Limb (tissue), 2 donors: Measurements from ENCODE around the gene TTI1.

Experiments used
- DNase-seq, 2 donors: peaks; one replicate each; pipeline ENCODE4 v3.0.0-alpha.2; 2016; ENCODE audit errors: extremely low spot score in 2 of 2

Gene TTI1

DNA sequence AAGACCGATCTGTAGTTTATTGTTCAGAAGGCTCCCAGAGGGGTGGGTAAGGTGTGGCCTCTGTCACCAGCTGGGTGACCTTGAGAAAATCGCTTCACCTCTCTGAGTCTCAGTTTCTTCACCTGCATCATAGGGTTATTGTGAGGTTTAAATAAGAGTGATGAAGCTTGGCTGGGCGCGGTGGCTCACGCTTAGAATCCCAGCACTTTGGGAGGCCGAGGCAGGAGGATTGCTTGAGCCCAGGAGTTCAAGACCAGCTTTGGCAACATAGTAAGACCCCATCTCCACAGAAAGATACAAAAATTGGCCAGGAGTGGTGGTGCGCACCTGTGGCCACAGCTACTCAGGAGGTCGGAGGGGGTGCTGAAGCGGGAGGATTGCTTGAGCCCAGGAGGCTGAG, 94.3 kb downstream of the TTI1 start:
- no peak for DNase-seq

- no peak for DNase-seq
These were observed 95.0 kb downstream of the TTI1 start for GRCh38 chr20:37938181-37938750.

DNA sequence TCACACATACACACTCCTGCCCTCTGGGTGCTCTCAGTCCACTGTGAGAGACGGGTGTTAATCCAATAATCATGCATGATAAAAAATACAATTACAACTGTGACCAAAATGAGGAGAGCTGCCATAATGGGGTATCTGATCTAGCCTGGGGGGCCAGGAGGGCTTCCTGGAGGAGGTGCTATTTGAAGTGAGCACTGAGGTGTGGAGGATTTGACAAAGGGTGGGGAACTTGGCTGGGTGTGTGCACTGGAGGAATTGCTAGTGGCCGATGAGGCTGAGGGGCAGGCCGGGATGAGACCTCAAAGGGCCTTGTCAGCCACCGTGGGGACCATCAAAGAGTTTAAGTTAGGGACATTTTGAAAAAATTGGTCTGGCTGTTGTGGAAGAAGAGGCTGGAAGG, 95.6 kb downstream of the TTI1 start:
- DNase-seq: no peak

DNA sequence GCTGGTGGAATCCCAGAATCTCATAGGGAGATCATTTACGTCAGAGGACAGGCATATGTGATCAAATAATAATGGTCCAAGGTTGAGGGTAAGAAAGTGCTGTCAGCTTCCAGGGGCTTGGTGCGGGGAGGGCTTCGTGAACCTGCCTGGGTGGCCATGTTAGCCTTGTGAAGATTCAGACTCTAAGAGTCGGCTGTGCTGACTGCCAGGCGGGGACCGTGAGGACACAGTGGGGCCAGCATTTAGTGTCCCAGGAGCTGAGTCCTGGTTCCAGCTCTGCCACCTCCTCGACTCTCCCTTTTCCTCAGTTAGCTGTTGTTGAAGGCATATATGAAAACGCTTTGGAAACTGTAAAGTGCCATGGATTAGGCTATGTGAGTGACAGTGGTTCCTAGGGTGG, 96.8 kb downstream of the TTI1 start:
- DNase-seq: no peak

GRCh38 chr20:37936041-37936440, 97.2 kb downstream of the TTI1 start:
- DNase-seq: no peak

DNA sequence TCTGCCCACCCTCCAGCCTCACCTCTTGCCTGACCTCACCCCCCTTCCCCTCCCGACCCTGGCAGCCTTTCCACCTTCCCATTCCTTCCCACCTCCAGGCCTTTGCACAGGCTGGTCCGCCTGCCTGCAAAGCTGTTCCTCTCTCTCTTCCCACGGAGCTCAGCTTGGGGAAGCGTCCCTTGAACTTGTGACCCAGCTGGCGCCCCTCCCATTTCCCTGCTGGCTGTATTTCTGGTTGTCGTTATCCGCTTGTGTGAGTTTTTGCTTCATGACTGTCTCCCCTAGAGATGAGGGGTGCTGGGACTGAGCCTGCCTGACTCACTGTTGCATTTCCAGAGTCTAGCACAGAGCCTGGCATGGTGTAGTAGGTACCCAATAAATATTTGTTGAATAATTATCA, 97.8 kb downstream of the TTI1 start:
- DNase-seq: no peak

- no peak for DNase-seq
These were observed 98.5 kb downstream of the TTI1 start for GRCh38 chr20:37934634-37935375.

DNA sequence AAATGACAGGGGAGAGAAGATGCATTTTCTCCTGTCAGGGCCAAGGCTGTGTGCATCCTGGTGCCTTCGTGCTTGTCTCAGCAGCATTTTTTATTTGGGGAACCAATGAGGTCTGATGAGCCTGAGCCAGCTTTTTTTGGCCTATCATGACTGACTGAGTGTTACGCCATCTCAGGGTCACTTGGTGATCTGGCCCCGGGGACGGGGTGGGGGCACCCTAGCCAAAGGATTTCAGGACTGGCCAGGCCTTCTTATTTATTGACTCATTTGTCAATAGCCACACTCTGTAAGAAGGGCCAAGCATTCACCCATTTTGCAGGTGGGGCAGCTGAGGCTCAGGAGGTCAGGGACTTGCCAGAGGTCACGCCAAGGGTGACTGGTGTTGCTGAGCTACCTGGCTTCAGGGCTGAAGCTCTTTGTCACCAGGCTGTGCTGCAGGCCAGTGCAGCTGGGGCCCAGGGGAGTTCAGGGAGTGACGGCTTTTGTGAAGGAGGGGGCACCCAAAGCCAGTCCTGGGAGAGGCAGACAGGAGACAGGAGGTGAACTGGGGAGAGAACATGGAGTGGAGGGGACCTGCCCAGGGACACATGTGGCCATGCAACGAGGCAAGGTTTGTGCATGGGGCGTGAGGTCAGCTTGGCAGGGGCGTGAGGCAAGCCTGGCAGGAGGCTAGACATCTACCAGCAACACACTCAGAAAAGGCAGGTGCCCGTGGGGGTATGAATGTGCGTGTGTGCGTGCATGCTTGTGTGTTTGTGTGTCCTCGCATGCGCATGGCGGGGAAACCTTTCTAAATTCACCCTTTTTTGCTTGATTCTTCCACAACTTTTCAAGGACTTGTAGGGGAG, 99.2 kb downstream of the TTI1 start:
- DNase-seq: no peak
